Activated CD4-positive, alpha-beta memory T cell treated with anti-CD3 and anti-CD28 coated beads, Interleukin-2, amount 10 ng/mL, durations not matched to agents 7 days and 5 days (primary cell): ENCODE results near the gene NOP14. TPM values are rescaled to one million over a fixed set of nuclear protein-coding genes. Genes with fewer than 3 reads are reported as not detected.
"Not testable (repeated sequence)": the region's sequence is repeated elsewhere in the genome, so short reads cannot be mapped to it uniquely, and the experiment has no call there.

Experiments used
- CTCF ChIA-PET: fragments of 350-600 bp; sonication (Branson Sonifier 250); formaldehyde crosslinking; loops from one replicate; lab custom pipeline; 2021; ENCODE audit warnings: antibody characterized with exemption, inconsistent platforms; lab: Charles Lee
- POLR2A ChIA-PET: fragments of 350-600 bp; sonication (Branson Sonifier 250); formaldehyde crosslinking; loops from one replicate; lab custom pipeline; 2021; ENCODE audit warnings: antibody characterized with exemption; lab: Charles Lee
- DNase-seq: peaks from one replicate; pipeline ENCODE4 v3.0.0-alpha.2; 2020
- H3K27ac Mint-ChIP-seq: one replicate; pipeline ENCODE4 v1.8.0; 2021; ENCODE audit warnings: mild to moderate bottlenecking, mixed read lengths
- H3K27me3 Mint-ChIP-seq: one replicate; pipeline ENCODE4 v1.8.0; 2021; ENCODE audit warnings: mixed read lengths
- H3K36me3 Mint-ChIP-seq: one replicate; pipeline ENCODE4 v1.8.0; 2021; ENCODE audit warnings: low read depth, mixed read lengths
- H3K4me1 Mint-ChIP-seq: one replicate; pipeline ENCODE4 v1.8.0; 2021; ENCODE audit warnings: mixed read lengths
- H3K4me3 Mint-ChIP-seq: one replicate; pipeline ENCODE4 v1.8.0; 2021; ENCODE audit warnings: mild to moderate bottlenecking, mixed read lengths
- H3K9me3 Mint-ChIP-seq: one replicate; pipeline ENCODE4 v1.8.0; 2021; ENCODE audit warnings: mixed read lengths
- total RNA-seq, 2 experiments: library from RNA; stranded (reverse); gene quantifications; one replicate each; pipeline ENCODE4 v1.2.3, GENCODE V29; 2021

The NOP14 gene
- total RNA-seq, 2 experiments from 2014 or later = 34.1 to 38.7 TPM

GRCh38 chr4:2958446-2958845, 4.8 kb downstream of the NOP14 start:
- Mint-ChIP-seq H3K27me3 (no peaks in the 10 kb centered on the region), H3K27ac (peak overlapping the region; percentile 46), H3K36me3 (peaks cover 50% of the 10 kb centered on the region), H3K9me3 (no peaks in the 10 kb centered on the region), H3K4me1 (peaks cover 72% of the 10 kb centered on the region), H3K4me3 (no peak overlapping the region)
- ChIA-PET POLR2A (interaction anchor here (1.2 kb wide), 1 partner anchor 161 kb away, joined by 3 read pairs; no protein-coding TSS in a partner anchor), CTCF (no interaction called here)
- DNase-seq = no peak

- Mint-ChIP-seq H3K27ac (peak overlapping the region; percentile 66), H3K4me1 (peaks cover 66% of the 10 kb centered on the region), H3K36me3 (peaks cover 77% of the 10 kb centered on the region)
- ChIA-PET CTCF (interaction anchor here (0.7 to 5.5 kb wide), 9 partner anchors 10 to 419 kb away, joined by 3 to 64 read pairs (median 4); partner anchors contain the start of genes FAM193A and TNIP2), POLR2A (interaction anchor here (1.2 to 5.7 kb wide), 5 partner anchors 11 to 191 kb away, joined by 3 to 95 read pairs (median 10); no protein-coding TSS in a partner anchor)
- not testable (repeated sequence) for H3K9me3 Mint-ChIP-seq, H3K27me3 Mint-ChIP-seq, H3K4me3 Mint-ChIP-seq, DNase-seq
Measured at GRCh38 chr4:2955186-2956044, 7.8 kb downstream of the NOP14 start.

- H3K4me3 Mint-ChIP-seq = peak overlapping the region; percentile 44
- peak; percentile 63 for DNase-seq
- no peaks in the 10 kb centered on the region for H3K27me3 Mint-ChIP-seq
- H3K9me3 Mint-ChIP-seq = no peaks in the 10 kb centered on the region
- H3K4me1 Mint-ChIP-seq = peaks cover 59% of the 10 kb centered on the region
- CTCF ChIA-PET = interaction anchor here (0.5 to 5.5 kb wide), 23 partner anchors 9 to 716 kb away, joined by 3 to 64 read pairs (median 4); partner anchors contain the start of genes FAM193A, GRK4, NOP14 and TNIP2
- H3K36me3 Mint-ChIP-seq = peaks cover 84% of the 10 kb centered on the region
- POLR2A ChIA-PET = interaction anchor here (1.0 to 5.7 kb wide), 11 partner anchors 8 to 486 kb away, joined by 3 to 95 read pairs (median 4); partner anchors contain the start of genes GRK4, NOP14 and RNF4
- peak overlapping the region; percentile 93 for H3K27ac Mint-ChIP-seq
Measured at GRCh38 chr4:2954358-2955185, 8.6 kb downstream of the NOP14 start.

GRCh38 chr4:2953496-2953895, 9.7 kb downstream of the NOP14 start:
- Mint-ChIP-seq H3K9me3 (no peaks in the 10 kb centered on the region), H3K36me3 (peaks cover 89% of the 10 kb centered on the region), H3K4me3 (no peak overlapping the region), H3K4me1 (peaks cover 51% of the 10 kb centered on the region), H3K27ac (peak overlapping the region; percentile 93), H3K27me3 (no peaks in the 10 kb centered on the region)
- ChIA-PET CTCF (interaction anchor here (0.6 to 5.5 kb wide), 16 partner anchors 9 to 1258 kb away, joined by 3 to 64 read pairs (median 4); partner anchors contain the start of genes FAM193A, GRK4 and NOP14), POLR2A (interaction anchor here (1.0 to 5.7 kb wide), 11 partner anchors 9 to 484 kb away, joined by 3 to 95 read pairs (median 4); partner anchors contain the start of genes GRK4, NOP14 and RNF4)
- DNase-seq = no peak

GRCh38 chr4:2950221-2950989, 12.8 kb downstream of the NOP14 start:
- Mint-ChIP-seq H3K4me1 (peaks cover 21% of the 10 kb centered on the region), H3K27ac (peak overlapping the region; percentile 2), H3K36me3 (peaks cover 86% of the 10 kb centered on the region), H3K9me3 (no peaks in the 10 kb centered on the region), H3K27me3 (no peaks in the 10 kb centered on the region), H3K4me3 (no peak overlapping the region)
- DNase-seq = no peak
- ChIA-PET CTCF (interaction anchor here (2.9 kb wide), 1 partner anchor 14 kb away, joined by 13 read pairs; no protein-coding TSS in a partner anchor), POLR2A (interaction anchor here (0.6 to 4.6 kb wide), 3 partner anchors 9 to 195 kb away, joined by 3 to 41 read pairs (median 4); no protein-coding TSS in a partner anchor)

GRCh38 chr4:2949782-2950125, 13.5 kb downstream of the NOP14 start:
- CTCF ChIA-PET = interaction anchor here (1.7 to 2.9 kb wide), 2 partner anchors 14 to 84 kb away, joined by 3 to 13 read pairs; no protein-coding TSS in a partner anchor
- H3K4me1 Mint-ChIP-seq = peaks cover 17% of the 10 kb centered on the region

GRCh38 chr4:2948895-2949781, 14.1 kb downstream of the NOP14 start:
- H3K9me3 Mint-ChIP-seq = no peaks in the 10 kb centered on the region
- no peak overlapping the region for H3K27ac Mint-ChIP-seq
- H3K4me1 Mint-ChIP-seq = peaks cover 12% of the 10 kb centered on the region
- H3K4me3 Mint-ChIP-seq = no peak overlapping the region
- peaks cover 88% of the 10 kb centered on the region for H3K36me3 Mint-ChIP-seq
- no peak for DNase-seq
- POLR2A ChIA-PET = interaction anchor here (1.5 to 4.6 kb wide), 3 partner anchors 12 to 193 kb away, joined by 3 to 41 read pairs (median 3); partner anchors contain the start of gene TNIP2
- H3K27me3 Mint-ChIP-seq = no peaks in the 10 kb centered on the region
- CTCF ChIA-PET = interaction anchor here (0.8 to 2.9 kb wide), 7 partner anchors 12 to 185 kb away, joined by 3 to 13 read pairs (median 3); partner anchors contain the start of genes GRK4 and NOP14

More at GRCh38 chr4:2949782-2950125, 13.5 kb downstream of the NOP14 start:
- H3K36me3 Mint-ChIP-seq = peaks cover 90% of the 10 kb centered on the region
- no peak overlapping the region for H3K4me3 Mint-ChIP-seq
- POLR2A ChIA-PET = interaction anchor here (1.2 to 4.6 kb wide), 2 partner anchors 10 to 13 kb away, joined by 4 to 41 read pairs; no protein-coding TSS in a partner anchor
- H3K27me3 Mint-ChIP-seq = no peaks in the 10 kb centered on the region
- DNase-seq = no peak
- H3K27ac Mint-ChIP-seq = peak overlapping the region; percentile 2
- H3K9me3 Mint-ChIP-seq = no peaks in the 10 kb centered on the region

GRCh38 chr4:2947926-2948325, 15.3 kb downstream of the NOP14 start:
- POLR2A ChIA-PET = interaction anchor here (1.5 to 4.6 kb wide), 3 partner anchors 11 to 192 kb away, joined by 3 to 41 read pairs (median 3); partner anchors contain the start of gene TNIP2
- no peaks in the 10 kb centered on the region for H3K9me3 Mint-ChIP-seq

GRCh38 chr4:2946812-2947600, 16.2 kb downstream of the NOP14 start:
- peaks cover 16% of the 10 kb centered on the region for H3K4me1 Mint-ChIP-seq

More at GRCh38 chr4:2947926-2948325, 15.3 kb downstream of the NOP14 start:
- H3K4me3 Mint-ChIP-seq = no peak overlapping the region
- CTCF ChIA-PET = interaction anchor here (1.0 to 2.9 kb wide), 5 partner anchors 12 to 184 kb away, joined by 3 to 13 read pairs (median 3); partner anchors contain the start of genes GRK4 and NOP14
- peaks cover 8% of the 10 kb centered on the region for H3K4me1 Mint-ChIP-seq
- H3K27ac Mint-ChIP-seq = peak overlapping the region; percentile 27
- H3K27me3 Mint-ChIP-seq = no peaks in the 10 kb centered on the region
- H3K36me3 Mint-ChIP-seq = peaks cover 85% of the 10 kb centered on the region
- no peak for DNase-seq

More at GRCh38 chr4:2946812-2947600, 16.2 kb downstream of the NOP14 start:
- no peak overlapping the region for H3K4me3 Mint-ChIP-seq
- H3K27me3 Mint-ChIP-seq = no peaks in the 10 kb centered on the region
- ChIA-PET CTCF (interaction anchor here (3.1 kb wide), 1 partner anchor 9 kb away, joined by 12 read pairs; no protein-coding TSS in a partner anchor), POLR2A (interaction anchor here (0.6 to 4.6 kb wide), 2 partner anchors 10 to 223 kb away, joined by 4 to 41 read pairs; no protein-coding TSS in a partner anchor)
- H3K36me3 Mint-ChIP-seq = peaks cover 85% of the 10 kb centered on the region
- H3K27ac Mint-ChIP-seq = no peak overlapping the region
- no peak for DNase-seq
- H3K9me3 Mint-ChIP-seq = no peaks in the 10 kb centered on the region
